Tibial artery (tissue), 4 donors: Measurements from ENCODE around the gene NAALAD2.
A peak's percentile ranks its signal among the peaks of the same experiment; 100 is the strongest.

Source experiments
- DNase-seq, 2 donors: peaks; one replicate each; pipeline ENCODE4 v3.0.0-alpha.2; 2019
- H3K27ac ChIP-seq, 2 donors: fragments of 200-600 bp; sonication (generic) in 1 of 2; 1 replicate in 1 of 2; 2 replicates in 1 of 2; pipeline ENCODE4 v1.5.1; 2018 to 2019; ENCODE audit warnings: mild to moderate bottlenecking in 1 of 2
- H3K27me3 ChIP-seq, 2 donors: fragments of 200-600 bp; sonication (generic) in 1 of 2; one replicate each; pipeline versions ENCODE4 v1.5.1 to v1.6.0; 2016 to 2019
- H3K36me3 ChIP-seq, 3 donors: fragments of 200-600 bp; sonication (generic) in 2 of 3; one replicate each; pipeline ENCODE4 v1.5.1; 2016 to 2019; ENCODE audit warnings: mild to moderate bottlenecking in 2 of 3
- H3K4me1 ChIP-seq, 4 donors: fragments of 200-600 bp; sonication (generic) in 2 of 4; 1 replicate in 3 of 4; 2 replicates in 1 of 4; pipeline ENCODE4 v1.5.1; 2016 to 2019
- H3K4me3 ChIP-seq, 2 donors: fragments of 200-600 bp; sonication (generic) in 1 of 2; 1 replicate in 1 of 2; 2 replicates in 1 of 2; pipeline ENCODE4 v1.5.1; 2018 to 2019; ENCODE audit warnings: mild to moderate bottlenecking in 2 of 2
- H3K9me3 ChIP-seq, 3 donors: fragments of 200-600 bp; sonication (generic) in 1 of 3; one replicate each; pipeline ENCODE4 v1.5.1; 2016 to 2019
- CTCF ChIP-seq, 2 experiments: fragments of 200-600 bp in 1 of 2; fragments of 450-650 bp in 1 of 2; IDR thresholded peaks; one replicate each; pipeline ENCODE4 v1.5.1; 2017 to 2019; ENCODE audit warnings: antibody characterized with exemption in 2 of 2, mild to moderate bottlenecking in 1 of 2, moderate library complexity in 1 of 2
- intact Hi-C: fragments of 100-400 bp; cut with DNase I; formaldehyde crosslinking; loops from one replicate; pipeline ENCODE4 v1.15.0; 2023; ENCODE audit warnings: low total_unique reads

The NAALAD2 gene

GRCh38 chr11:90222459-90223247 is 88.2 kb downstream of the NAALAD2 start, which contains the start of gene CHORDC1:
CHORDC1 (minus strand) TSS chr11:90223049; CDS start chr11:90222954, 95 bp downstream.
- peak; percentile 88 to 94 for DNase-seq
- intact Hi-C loops: no loop called here
- Histone ChIP-seq H3K27me3 (no peaks in the 10 kb centered on the region), H3K4me3 (peak within 1 kb of the TSS; percentile 79 to 96), H3K9me3 (no peaks in the 10 kb centered on the region), H3K36me3 (no peaks in the 10 kb centered on the region), H3K4me1 (peaks cover 0 to 35% (median 21%) of the 10 kb centered on the region in 4 donors), H3K27ac (peak within 1 kb of the TSS; percentile 92 to 95)
- TF ChIP-seq CTCF (IDR thresholded peaks at IDR 0.05): peak in 1 of 2 experiments; percentile 1

GRCh38 chr11:90223248-90223585 is 88.8 kb downstream of the NAALAD2 start:
- no peaks in the 10 kb centered on the region for H3K27me3 ChIP-seq
- intact Hi-C loops: no loop called here
- H3K4me3 ChIP-seq: peak overlapping the region; percentile 79 to 96
- no peaks in the 10 kb centered on the region for H3K36me3 ChIP-seq
- peak overlapping the region; percentile 92 to 95 for H3K27ac ChIP-seq
- TF ChIP-seq CTCF (IDR thresholded peaks at IDR 0.05): no peak
- peaks cover 0 to 35% (median 18%) of the 10 kb centered on the region in 4 donors for H3K4me1 ChIP-seq
- DNase-seq: no peak
- peaks cover 0 to 3% (median 0%) of the 10 kb centered on the region in 3 donors for H3K9me3 ChIP-seq

GRCh38 chr11:90228056-90228455 is 93.6 kb downstream of the NAALAD2 start:
- Histone ChIP-seq H3K4me3 (no peak overlapping the region), H3K27me3 (no peaks in the 10 kb centered on the region), H3K36me3 (no peaks in the 10 kb centered on the region), H3K9me3 (peaks cover 0 to 5% (median 3%) of the 10 kb centered on the region in 3 donors), H3K27ac (no peak overlapping the region), H3K4me1 (no peaks in the 10 kb centered on the region)
- TF ChIP-seq CTCF (IDR thresholded peaks at IDR 0.05): no peak
- intact Hi-C loops: no loop called here
- DNase-seq: no peak

GRCh38 chr11:90229791-90230190 is 95.3 kb downstream of the NAALAD2 start:
- peaks cover 0 to 8% (median 0%) of the 10 kb centered on the region in 4 donors for H3K4me1 ChIP-seq
- H3K36me3 ChIP-seq: no peaks in the 10 kb centered on the region
- TF ChIP-seq CTCF (IDR thresholded peaks at IDR 0.05): no peak
- peaks cover 0 to 5% (median 3%) of the 10 kb centered on the region in 3 donors for H3K9me3 ChIP-seq
- no peak overlapping the region for H3K4me3 ChIP-seq
- intact Hi-C loops: no loop called here
- no peak for DNase-seq
- H3K27me3 ChIP-seq: no peaks in the 10 kb centered on the region
- H3K27ac ChIP-seq: no peak overlapping the region

- Histone ChIP-seq H3K9me3 (peaks cover 0 to 2% (median 0%) of the 10 kb centered on the region in 3 donors), H3K27ac (peak overlapping the region in 1 of 2 donors; percentile 55), H3K4me1 (peaks cover 0 to 16% (median 0%) of the 10 kb centered on the region in 4 donors), H3K4me3 (no peak overlapping the region), H3K36me3 (no peaks in the 10 kb centered on the region), H3K27me3 (no peaks in the 10 kb centered on the region)
- TF ChIP-seq CTCF (IDR thresholded peaks at IDR 0.05): no peak
- intact Hi-C loops: no loop called here
- DNase-seq: no peak
These were observed 100.5 kb downstream of the NAALAD2 start for GRCh38 chr11:90234977-90235376.
